Measurements from ENCODE around the gene HSPG2. TPM values are rescaled to one million over a fixed set of nuclear protein-coding genes. Genes with fewer than 3 reads are reported as not detected.

HSPG2 gene
- total and polyA plus RNA-seq, 9 donors, result 27.3 to 294 (median 92.6) TPM

DNA sequence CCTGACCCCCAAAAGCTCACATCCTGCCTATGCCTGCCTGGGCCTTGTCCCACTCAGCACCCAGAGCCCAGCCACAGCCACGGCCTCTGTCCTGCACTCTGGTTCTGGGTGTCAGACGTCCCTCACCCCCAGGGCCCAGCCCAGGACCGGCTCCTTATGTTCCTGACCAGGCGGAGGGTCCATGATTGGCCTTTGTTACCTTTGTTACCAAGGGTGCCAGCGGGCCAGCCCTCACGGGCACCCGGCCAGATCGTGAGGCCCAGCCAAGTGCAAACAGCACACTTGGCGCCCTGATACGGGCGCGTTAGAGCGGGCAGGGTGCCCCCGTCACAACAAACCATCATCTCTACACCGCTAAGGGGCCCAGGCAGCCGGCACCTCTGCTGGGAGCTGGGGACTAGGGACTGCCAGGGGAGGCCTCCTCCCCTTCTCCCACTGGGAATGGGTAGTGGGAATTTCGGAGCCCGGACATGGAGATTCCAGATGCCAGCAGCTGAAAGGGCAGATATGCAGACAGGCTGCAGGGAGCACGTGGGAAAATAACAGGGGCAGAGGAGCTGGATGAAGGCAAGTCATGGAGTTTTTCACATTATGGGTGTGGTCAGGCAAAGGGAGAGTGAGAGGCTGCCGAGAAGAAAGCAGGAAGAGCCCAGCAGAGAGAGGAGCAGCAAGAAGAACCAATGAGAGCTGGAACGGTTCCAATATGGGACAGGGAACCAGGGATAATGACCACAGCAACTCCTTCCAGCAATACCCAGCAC is 22.1 kb downstream of the HSPG2 start:
- DNase-seq, result no peak
- 58 to 70% (median 64%) methylated on average over 21 of the region's 21 CpGs for WGBS, 3 donors
- peak overlapping the region in 1 of 2 donors; percentile 18 for H3K27ac ChIP-seq
- no peaks in the 10 kb centered on the region for H3K27me3 ChIP-seq
- TF ChIP-seq POLR2A (IDR thresholded peaks at IDR 0.05) (no peak), EP300 (IDR thresholded peaks at IDR 0.05) (no peak)
- TF ChIP-seq, protein P1, sequence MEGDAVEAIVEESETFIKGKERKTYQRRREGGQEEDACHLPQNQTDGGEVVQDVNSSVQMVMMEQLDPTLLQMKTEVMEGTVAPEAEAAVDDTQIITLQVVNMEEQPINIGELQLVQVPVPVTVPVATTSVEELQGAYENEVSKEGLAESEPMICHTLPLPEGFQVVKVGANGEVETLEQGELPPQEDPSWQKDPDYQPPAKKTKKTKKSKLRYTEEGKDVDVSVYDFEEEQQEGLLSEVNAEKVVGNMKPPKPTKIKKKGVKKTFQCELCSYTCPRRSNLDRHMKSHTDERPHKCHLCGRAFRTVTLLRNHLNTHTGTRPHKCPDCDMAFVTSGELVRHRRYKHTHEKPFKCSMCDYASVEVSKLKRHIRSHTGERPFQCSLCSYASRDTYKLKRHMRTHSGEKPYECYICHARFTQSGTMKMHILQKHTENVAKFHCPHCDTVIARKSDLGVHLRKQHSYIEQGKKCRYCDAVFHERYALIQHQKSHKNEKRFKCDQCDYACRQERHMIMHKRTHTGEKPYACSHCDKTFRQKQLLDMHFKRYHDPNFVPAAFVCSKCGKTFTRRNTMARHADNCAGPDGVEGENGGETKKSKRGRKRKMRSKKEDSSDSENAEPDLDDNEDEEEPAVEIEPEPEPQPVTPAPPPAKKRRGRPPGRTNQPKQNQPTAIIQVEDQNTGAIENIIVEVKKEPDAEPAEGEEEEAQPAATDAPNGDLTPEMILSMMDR (IDR thresholded peaks at IDR 0.05), result no peak
- no peaks in the 10 kb centered on the region for H3K36me3 ChIP-seq
- intact Hi-C loops (cut with DNase I), result no loop called here
- H3K4me3 ChIP-seq, result no peak overlapping the region
- H3K4me1 ChIP-seq (ENCODE audit: insufficient read depth), result peaks cover 19% of the 10 kb centered on the region
- H3K9me3 ChIP-seq, result no peaks in the 10 kb centered on the region

DNA sequence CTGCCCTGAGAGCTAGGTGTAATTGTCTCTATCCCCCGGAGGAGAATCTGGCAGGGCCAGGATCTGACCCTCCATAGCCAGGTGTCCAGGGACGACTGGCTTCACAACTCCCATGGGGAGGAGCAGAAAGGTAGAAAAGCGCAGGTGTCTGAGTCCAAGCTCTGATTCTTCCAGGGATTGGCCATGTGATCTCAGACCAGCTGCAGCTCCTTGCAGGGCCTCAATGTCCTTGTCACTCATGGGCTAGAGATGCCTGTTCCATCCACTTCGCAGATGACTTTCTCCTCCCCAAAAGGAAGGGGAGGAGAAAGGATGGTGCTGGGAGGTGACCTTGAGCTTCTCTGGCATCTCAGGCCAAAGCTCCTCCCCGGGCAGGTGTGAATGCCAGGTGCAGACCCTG is 22.7 kb downstream of the HSPG2 start:
- TF ChIP-seq POLR2A (IDR thresholded peaks at IDR 0.05) (no peak), EP300 (IDR thresholded peaks at IDR 0.05) (no peak)
- TF ChIP-seq, protein P1 (IDR thresholded peaks at IDR 0.05), result no peak
- no peaks in the 10 kb centered on the region for H3K36me3 ChIP-seq
- 65 to 76% (median 68%) methylated on average over 5 of the region's 5 CpGs for WGBS, 3 donors
- no peaks in the 10 kb centered on the region for H3K27me3 ChIP-seq
- no peak for DNase-seq
- no peak overlapping the region for H3K27ac ChIP-seq
- no peak overlapping the region for H3K4me3 ChIP-seq
- peaks cover 21% of the 10 kb centered on the region for H3K4me1 ChIP-seq (ENCODE audit: insufficient read depth)
- no peaks in the 10 kb centered on the region for H3K9me3 ChIP-seq
- intact Hi-C loops (cut with DNase I), result no loop called here

DNA sequence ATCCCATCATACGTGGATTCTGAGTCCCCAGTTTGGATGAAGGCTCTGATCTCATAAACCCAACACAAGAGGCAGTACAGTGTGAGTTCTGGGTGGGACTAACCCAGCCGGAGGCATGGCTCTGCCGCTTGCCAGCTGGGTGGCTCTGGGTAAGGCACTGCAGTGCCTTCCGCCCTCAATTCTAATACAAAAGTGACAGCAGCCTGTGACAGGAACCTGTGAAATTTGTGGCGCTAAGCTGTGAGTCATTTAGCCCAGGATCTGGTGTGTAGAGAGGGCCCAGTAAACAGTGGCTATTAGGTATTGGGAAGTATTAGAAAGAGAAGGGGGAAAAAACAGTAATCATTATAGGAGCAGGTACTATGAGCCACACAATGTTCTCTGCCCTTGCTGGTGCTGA is 23.3 kb downstream of the HSPG2 start:
- Histone ChIP-seq H3K4me3 (no peak overlapping the region), H3K36me3 (no peaks in the 10 kb centered on the region), H3K9me3 (no peaks in the 10 kb centered on the region), H3K4me1 (ENCODE audit: insufficient read depth) (peaks cover 25% of the 10 kb centered on the region), H3K27ac (peak overlapping the region in 1 of 2 donors; percentile 84), H3K27me3 (no peaks in the 10 kb centered on the region)
- intact Hi-C loops (cut with DNase I), result no loop called here
- DNase-seq, result no peak
- TF ChIP-seq, protein P1 (IDR thresholded peaks at IDR 0.05), result no peak
- TF ChIP-seq POLR2A (IDR thresholded peaks at IDR 0.05) (no peak), EP300 (IDR thresholded peaks at IDR 0.05) (no peak)
- 70 to 85% (median 74%) methylated on average over 5 of the region's 5 CpGs for WGBS, 3 donors

DNA sequence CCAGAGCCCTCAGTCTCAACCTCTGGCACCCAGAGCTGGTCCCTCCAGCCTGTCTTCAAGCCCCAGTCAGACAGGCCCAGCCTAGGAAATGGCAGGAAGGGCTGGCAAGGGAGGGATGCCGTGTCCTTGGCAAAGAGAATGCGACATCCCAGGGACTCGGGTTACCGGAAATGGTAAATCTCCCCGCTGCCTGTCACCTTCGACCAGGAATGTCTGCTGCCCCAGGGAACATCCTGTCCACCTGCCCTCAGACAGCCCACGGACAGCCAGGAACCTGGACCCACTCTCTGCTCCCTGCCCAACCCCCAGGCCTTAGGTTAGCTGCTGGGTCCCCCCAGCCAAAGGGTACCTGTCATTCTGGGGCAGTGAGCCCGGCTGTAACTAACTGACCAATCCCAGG is 23.9 kb downstream of the HSPG2 start:
- TF ChIP-seq POLR2A (IDR thresholded peaks at IDR 0.05), result no peak
- TF ChIP-seq, protein P1 (IDR thresholded peaks at IDR 0.05), result no peak
- no peak for TF ChIP-seq EP300 (IDR thresholded peaks at IDR 0.05)
- H3K27ac ChIP-seq, result peak overlapping the region in 1 of 2 donors; percentile 84
- intact Hi-C loops (cut with DNase I), result no loop called here
- DNase-seq, result no peak
- peaks cover 25% of the 10 kb centered on the region for H3K4me1 ChIP-seq (ENCODE audit: insufficient read depth)
- no peaks in the 10 kb centered on the region for H3K9me3 ChIP-seq
- 44 to 64% (median 60%) methylated on average over 8 of the region's 8 CpGs for WGBS, 3 donors
- no peaks in the 10 kb centered on the region for H3K36me3 ChIP-seq
- H3K4me3 ChIP-seq, result no peak overlapping the region
- H3K27me3 ChIP-seq, result no peaks in the 10 kb centered on the region

All from ovary (tissue), 9 donors.